Spinal cord (tissue), 10 donors: ENCODE measurements around the gene WNT4. TPM values are rescaled to one million over a fixed set of nuclear protein-coding genes. Genes with fewer than 3 reads are reported as not detected.

Experiments
- DNase-seq, 6 donors: peaks; one replicate each; pipeline versions ENCODE4 v3.0.0 to v3.0.0-alpha.2; 2013 to 2015; ENCODE audit warnings: low spot score in 6 of 6, low read depth in 4 of 6
- H3K27ac ChIP-seq: one replicate; pipeline ENCODE4 v1.5.1; 2013; ENCODE audit warnings: low read depth, low read length, control low read depth
- H3K27me3 ChIP-seq: one replicate; pipeline ENCODE4 v1.6.1; 2013; ENCODE audit warnings: low read length; ENCODE audit not compliant: control insufficient read depth, insufficient read depth
- H3K36me3 ChIP-seq: one replicate; pipeline ENCODE4 v1.6.1; 2013; ENCODE audit warnings: low read length; ENCODE audit not compliant: control insufficient read depth, insufficient read depth
- H3K4me1 ChIP-seq: one replicate; pipeline ENCODE4 v1.6.1; 2013; ENCODE audit warnings: low read length; ENCODE audit not compliant: control insufficient read depth, insufficient read depth
- H3K4me3 ChIP-seq: one replicate; pipeline ENCODE4 v1.5.1; 2013; ENCODE audit warnings: low read depth, low read length, control low read depth
- H3K9me3 ChIP-seq: one replicate; pipeline ENCODE4 v1.6.1; 2013; ENCODE audit warnings: low read length; ENCODE audit not compliant: control insufficient read depth, insufficient read depth
- WGBS: methylation state at CpG from one replicate; pipeline ENCODE4 v1.1.5; 2013; ENCODE audit warnings: missing lambda C conversion rate; ENCODE audit not compliant: insufficient coverage; 5-methylcytosine and 5-hydroxymethylcytosine counted together
- long read RNA-seq, 4 donors: transcript quantifications; one replicate each; lab custom pipeline, GENCODE V29; 2026
- polyA plus RNA-seq, 2 donors: library from polyadenylated mRNA; unstranded; fragments of 120-200 nt; gene quantifications; one replicate each; pipeline ENCODE4 v1.2.1, GENCODE V29; 2013; ENCODE audit not compliant: insufficient read length in 2 of 2
- total RNA-seq, 2 donors: library from RNA; depleted of rRNA in 1 of 2; stranded (reverse); fragments of 120-200 nt in 1 of 2; fragments of >200 nt in 1 of 2; gene quantifications; one replicate each; pipeline versions ENCODE4 v1.2.3 to v1.2.4, GENCODE V29; 2013 to 2014
- donor health status: healthy.

WNT4 gene
- total RNA-seq (10 to 100 TPM; 12.9 to 35.0 TPM), polyA plus RNA-seq (10 to 100 TPM; 26.5 to 26.7 TPM)
- long read RNA-seq, donor 1, transcript WNT4-201 (5 exons, 3,845 nt), result major isoform, 17 of 17 reads
- long read RNA-seq, donor 1, partial matches to known transcripts, result 0 of 17 reads
- long read RNA-seq, donor 1, other reads (novel, unspliced or antisense), result 0 of 17 reads
- long read RNA-seq, donor 2, transcript WNT4-201 (5 exons, 3,845 nt), result major isoform, 5 of 5 reads
- long read RNA-seq, donor 2, partial matches to known transcripts, result 0 of 5 reads
- long read RNA-seq, donor 2, other reads (novel, unspliced or antisense), result 0 of 5 reads
- long read RNA-seq, donor 3, transcript WNT4-201 (5 exons, 3,845 nt), result major isoform, 16 of 16 reads
- long read RNA-seq, donor 3, partial matches to known transcripts, result 0 of 16 reads
- long read RNA-seq, donor 3, other reads (novel, unspliced or antisense), result 0 of 16 reads
- long read RNA-seq, donor 4, transcript WNT4-201 (5 exons, 3,845 nt), result major isoform, 5 of 5 reads
- long read RNA-seq, donor 4, partial matches to known transcripts, result 0 of 5 reads
- long read RNA-seq, donor 4, other reads (novel, unspliced or antisense), result 0 of 5 reads

DNA sequence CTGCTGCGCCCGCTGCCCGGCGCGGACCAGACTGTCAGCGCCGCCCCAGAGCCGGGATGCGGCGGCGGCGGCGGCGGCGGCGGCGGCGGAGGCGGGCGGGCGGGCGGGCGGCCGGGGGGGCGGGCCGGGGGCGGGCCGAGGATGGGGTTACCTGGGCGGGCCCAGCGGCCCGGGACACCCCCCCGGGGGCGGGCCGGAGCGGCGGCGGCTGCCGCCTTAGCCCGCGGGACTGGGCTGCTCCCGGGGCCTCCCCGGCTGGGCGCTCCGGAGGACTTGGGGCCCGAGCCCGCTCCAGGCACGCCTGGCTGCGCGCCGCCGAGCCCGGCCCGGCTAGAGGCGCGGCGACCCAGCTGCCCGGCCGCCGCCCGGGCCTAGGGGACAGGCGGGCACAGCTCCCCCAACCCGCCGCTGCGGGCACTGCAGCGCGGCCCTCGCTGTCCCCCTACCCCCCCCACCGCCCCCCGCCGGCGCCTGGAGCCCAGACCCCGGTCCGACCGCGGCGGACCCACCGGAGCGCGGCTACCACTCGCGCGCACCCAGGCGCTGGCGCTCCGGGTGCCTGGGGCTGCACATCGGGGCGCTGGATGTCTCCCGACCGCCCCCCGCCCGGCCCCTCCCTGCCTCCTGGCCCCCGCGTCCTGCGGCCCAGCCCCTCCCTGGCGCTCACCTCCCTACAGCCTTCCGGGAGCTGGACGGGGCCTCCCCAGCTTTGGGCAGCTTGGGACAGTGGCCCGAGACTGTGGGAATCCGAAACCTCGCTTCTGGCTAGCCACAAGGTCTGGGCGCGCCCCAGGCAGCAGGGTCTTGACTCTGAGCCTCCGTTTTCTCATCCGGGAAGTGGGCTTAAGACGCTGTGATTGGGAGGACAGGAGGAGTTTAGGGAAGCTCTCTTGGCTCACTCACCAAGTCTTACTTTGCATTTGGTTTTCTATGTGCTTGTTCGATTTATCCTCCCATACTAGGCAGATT lies at the start of gene WNT4:
Gene WNT4 (minus strand): TSS at position 33 of the 969 bp plus-strand sequence. CDS start 175 bp downstream, outside the sequence.
- Histone ChIP-seq H3K9me3 (no peaks in the 10 kb centered on the region), H3K27me3 (peaks cover 10% of the 10 kb centered on the region), H3K4me1 (peaks cover 40% of the 10 kb centered on the region), H3K36me3 (peaks cover 17% of the 10 kb centered on the region), H3K4me3 (peak within 1 kb of the TSS; percentile 50), H3K27ac (peak within 1 kb of the TSS; percentile 75)
- peak in 2 of 6 donors; percentile 65 to 73 for DNase-seq
- WGBS, result under 1% methylated on average over 97 of the region's 106 CpGs

DNA sequence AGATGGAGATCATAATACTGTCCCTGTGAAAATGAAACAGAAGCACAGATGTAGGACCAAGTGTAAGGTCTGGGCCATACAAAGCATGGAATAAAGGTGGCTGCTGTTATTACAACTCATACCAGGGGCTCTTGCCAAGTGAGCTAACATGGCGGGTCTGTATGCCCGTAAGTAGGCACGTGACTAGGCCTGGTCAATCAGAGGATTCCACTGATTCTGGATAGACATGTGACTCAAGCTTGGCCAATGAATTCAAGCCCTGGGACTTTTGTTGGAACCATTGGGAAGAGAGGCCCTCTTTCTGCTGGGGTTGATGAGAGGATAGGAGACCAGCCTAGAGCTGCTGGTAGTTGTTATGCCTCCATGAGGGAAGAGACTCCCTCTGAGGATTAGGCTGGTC lies 47.8 kb upstream of the WNT4 start:
- no peaks in the 10 kb centered on the region for H3K4me1 ChIP-seq
- no peak overlapping the region for H3K4me3 ChIP-seq
- no peaks in the 10 kb centered on the region for H3K36me3 ChIP-seq
- DNase-seq, result no peak
- H3K9me3 ChIP-seq, result no peaks in the 10 kb centered on the region
- WGBS, result 86% methylated on average over 1 of the region's 3 CpGs
- H3K27me3 ChIP-seq, result no peaks in the 10 kb centered on the region
- no peak overlapping the region for H3K27ac ChIP-seq

DNA sequence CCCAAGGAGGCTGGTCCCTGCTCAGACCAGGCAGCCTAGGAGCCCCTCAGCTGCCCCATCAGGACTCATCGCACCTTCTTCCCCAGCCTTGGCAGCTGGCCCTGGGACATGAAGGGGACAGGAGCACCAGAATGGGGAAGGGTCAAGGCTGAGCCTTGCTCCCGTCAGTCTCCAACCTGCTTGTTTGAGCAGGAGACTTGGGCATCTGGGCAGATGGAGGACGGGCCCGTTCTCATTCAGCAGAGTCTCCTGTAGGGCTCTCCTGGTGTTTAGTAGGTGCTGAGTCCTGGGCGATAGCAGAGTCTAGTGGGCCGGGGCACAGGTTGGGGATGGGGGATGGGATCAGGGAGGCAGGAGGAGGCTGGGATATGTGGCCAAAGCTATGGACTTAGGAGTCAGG lies 47.4 kb upstream of the WNT4 start:
- no peak overlapping the region for H3K27ac ChIP-seq
- DNase-seq, result no peak
- H3K27me3 ChIP-seq, result no peaks in the 10 kb centered on the region
- WGBS, result 97% methylated on average over 4 of the region's 6 CpGs
- H3K36me3 ChIP-seq, result no peaks in the 10 kb centered on the region
- no peaks in the 10 kb centered on the region for H3K9me3 ChIP-seq
- H3K4me3 ChIP-seq, result no peak overlapping the region
- peaks cover 3% of the 10 kb centered on the region for H3K4me1 ChIP-seq

DNA sequence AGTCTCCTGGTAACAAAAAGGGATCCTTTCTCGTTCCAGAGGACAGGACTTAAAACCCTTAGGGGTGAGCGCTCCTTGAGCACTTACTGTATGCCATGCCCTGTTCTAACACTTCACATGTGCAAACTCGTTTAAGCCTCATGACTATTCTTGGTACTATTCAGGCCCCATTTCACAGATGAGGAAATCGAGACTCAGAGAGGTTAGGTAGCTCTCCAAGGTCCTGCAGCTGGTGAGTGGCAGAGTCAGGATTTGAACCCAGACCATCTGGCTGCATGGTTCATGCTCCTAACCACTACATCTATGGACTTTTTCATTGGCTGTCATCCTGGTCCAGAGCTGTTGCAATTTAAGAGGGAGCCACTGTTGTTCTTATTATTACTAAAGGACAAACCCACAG lies 46.7 kb upstream of the WNT4 start:
- WGBS, result 79% methylated on average over 2 of the region's 4 CpGs
- Histone ChIP-seq H3K27me3 (no peaks in the 10 kb centered on the region), H3K9me3 (no peaks in the 10 kb centered on the region), H3K27ac (no peak overlapping the region), H3K4me3 (no peak overlapping the region), H3K4me1 (peaks cover 9% of the 10 kb centered on the region), H3K36me3 (no peaks in the 10 kb centered on the region)
- DNase-seq, result no peak

DNA sequence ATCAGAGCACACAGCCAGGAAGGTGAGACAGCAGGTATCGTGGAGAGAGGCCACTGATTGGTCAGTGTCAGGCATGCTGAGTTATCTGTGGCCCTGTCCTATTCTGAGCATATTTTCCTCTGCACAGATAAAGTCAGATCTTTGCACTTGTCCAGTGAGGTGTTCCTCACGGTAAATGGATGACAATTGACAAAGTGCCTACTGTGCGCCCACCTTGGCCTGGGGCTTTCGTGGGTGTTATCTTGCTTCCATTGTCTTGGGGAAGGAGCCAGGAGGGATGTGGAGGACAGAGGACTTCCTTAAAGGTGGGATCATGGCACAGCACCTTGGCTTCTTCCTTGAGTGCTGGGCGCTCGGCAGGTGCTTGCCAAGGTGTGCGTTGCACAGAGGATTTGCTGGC lies 46.0 kb upstream of the WNT4 start:
- WGBS, result 90% methylated on average over 7 of the region's 7 CpGs
- Histone ChIP-seq H3K9me3 (no peaks in the 10 kb centered on the region), H3K36me3 (no peaks in the 10 kb centered on the region), H3K4me3 (no peak overlapping the region), H3K27me3 (no peaks in the 10 kb centered on the region), H3K27ac (no peak overlapping the region), H3K4me1 (peaks cover 9% of the 10 kb centered on the region)
- DNase-seq, result no peak

DNA sequence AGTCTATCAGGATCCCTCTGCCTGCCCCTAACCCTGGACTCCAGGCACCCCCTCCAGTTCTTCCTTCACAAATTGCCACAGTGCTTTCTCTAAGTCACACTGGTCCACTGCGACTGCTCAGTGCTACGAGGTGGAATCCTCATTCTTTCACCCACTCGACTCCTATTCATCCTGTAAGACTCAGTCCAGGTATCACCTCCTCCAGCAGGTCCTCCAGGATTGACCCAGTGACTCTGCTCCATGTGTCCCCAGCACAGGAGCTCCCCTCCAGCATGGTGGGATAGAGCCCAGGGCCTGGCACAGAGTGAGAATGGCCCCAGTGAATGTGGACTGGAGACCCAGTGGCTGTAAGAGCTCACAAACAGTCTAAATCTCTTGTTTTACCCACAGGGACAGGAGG lies 45.5 kb upstream of the WNT4 start:
- Histone ChIP-seq H3K27me3 (no peaks in the 10 kb centered on the region), H3K9me3 (no peaks in the 10 kb centered on the region), H3K27ac (no peak overlapping the region), H3K36me3 (no peaks in the 10 kb centered on the region), H3K4me3 (no peak overlapping the region), H3K4me1 (peaks cover 9% of the 10 kb centered on the region)
- 80% methylated on average over 3 of the region's 3 CpGs for WGBS
- DNase-seq, result no peak

DNA sequence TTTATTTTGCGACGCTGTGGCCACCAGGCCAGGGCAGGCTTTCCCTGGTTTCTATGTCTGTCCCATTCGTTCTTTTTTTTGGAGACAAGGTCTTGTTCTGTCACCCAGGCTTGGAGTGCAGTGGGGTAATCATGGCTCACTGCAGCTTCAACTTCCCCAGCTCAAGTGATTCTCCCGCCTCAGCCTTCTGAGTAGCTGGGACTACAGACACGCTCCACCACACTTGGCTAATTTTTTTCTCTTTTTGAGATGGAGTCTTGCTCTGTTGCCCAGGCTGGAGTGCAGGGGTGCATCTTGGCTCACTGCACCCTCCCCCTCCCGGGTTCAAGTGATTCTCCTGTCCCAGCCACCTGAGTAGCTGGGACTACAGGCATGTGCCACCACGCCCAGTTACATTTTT lies 43.4 kb upstream of the WNT4 start:
- 88% methylated on average over 4 of the region's 7 CpGs for WGBS
- no peaks in the 10 kb centered on the region for H3K36me3 ChIP-seq
- H3K27me3 ChIP-seq, result no peaks in the 10 kb centered on the region

DNA sequence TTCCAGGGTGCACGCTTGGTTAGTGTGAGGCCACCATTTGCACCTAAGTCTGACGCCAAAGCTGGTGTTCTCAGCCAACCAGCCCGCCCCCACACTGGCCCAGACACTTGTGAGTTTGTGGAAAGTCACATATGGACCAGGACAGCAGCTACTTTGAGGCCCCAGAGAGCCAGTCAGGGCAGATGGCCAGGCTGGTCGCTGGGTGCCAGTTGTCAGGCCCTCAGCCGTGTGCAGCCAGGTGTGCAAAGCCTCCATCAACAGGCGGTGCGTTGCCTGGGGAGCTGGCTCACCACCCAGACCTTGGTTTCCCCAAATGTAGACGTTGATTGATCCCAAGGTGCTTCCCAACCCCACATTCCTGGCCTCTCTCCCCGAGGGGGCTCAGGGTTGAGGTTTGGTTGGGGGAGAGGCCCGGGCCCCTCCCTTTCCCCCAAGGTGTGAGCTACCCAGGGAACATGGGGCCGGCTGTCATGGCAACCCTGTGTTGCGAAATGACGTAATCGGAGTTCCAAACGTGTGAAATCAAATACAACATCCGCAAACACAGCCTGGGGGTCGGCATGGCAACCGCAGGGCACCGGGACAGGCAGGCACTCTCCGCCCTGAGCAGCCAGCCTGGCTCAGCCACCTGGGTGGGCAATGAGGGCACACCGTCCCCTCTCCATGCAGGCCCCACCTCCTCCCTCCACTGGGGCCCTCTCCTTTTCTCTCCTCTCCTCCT lies 42.2 kb upstream of the WNT4 start:
- Histone ChIP-seq H3K4me3 (no peak overlapping the region), H3K36me3 (no peaks in the 10 kb centered on the region), H3K27me3 (no peaks in the 10 kb centered on the region), H3K27ac (no peak overlapping the region), H3K4me1 (peaks cover 9% of the 10 kb centered on the region), H3K9me3 (no peaks in the 10 kb centered on the region)
- WGBS, result 35% methylated on average over 17 of the region's 21 CpGs
- DNase-seq, result peak in 4 of 6 donors; percentile 12 to 88 (median 48)

More for the DNA sequence above, 43.4 kb upstream of the WNT4 start:
- no peak overlapping the region for H3K4me3 ChIP-seq
- no peak overlapping the region for H3K27ac ChIP-seq
- DNase-seq, result no peak
- H3K9me3 ChIP-seq, result no peaks in the 10 kb centered on the region
- H3K4me1 ChIP-seq, result peaks cover 9% of the 10 kb centered on the region

DNA sequence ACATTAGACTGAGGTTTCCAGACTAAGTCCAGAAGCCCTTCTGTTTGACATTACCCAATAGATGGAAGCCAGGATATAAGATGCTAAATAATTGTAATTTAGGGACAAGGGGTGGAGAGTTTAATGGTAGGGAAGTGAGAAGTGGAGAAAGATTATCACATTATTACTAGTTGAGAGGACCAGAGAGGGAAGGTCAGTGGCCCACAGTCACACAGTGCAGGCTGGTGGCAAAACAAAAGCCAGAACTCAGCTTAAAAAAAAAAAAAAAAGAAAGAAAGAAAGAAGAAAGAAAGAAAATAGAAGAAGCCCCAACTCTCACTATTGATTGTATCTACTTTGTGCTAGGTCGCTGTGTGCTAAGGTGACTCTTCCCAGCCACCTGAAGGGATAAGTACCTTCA lies 41.6 kb upstream of the WNT4 start:
- no peak for DNase-seq
- no peak overlapping the region for H3K4me3 ChIP-seq
- H3K36me3 ChIP-seq, result no peaks in the 10 kb centered on the region
- no peak overlapping the region for H3K27ac ChIP-seq
- no CpG with 5 or more reads among the region's 1 CpG for WGBS
- peaks cover 9% of the 10 kb centered on the region for H3K4me1 ChIP-seq
- H3K27me3 ChIP-seq, result no peaks in the 10 kb centered on the region
- H3K9me3 ChIP-seq, result no peaks in the 10 kb centered on the region
